HepG2 (cell line): ENCODE results near the gene HOXD1. TPM values are rescaled to one million over a fixed set of nuclear protein-coding genes. Genes with fewer than 3 reads are reported as not detected.
A peak's percentile ranks its signal among the peaks of the same experiment; 100 is the strongest.

Experiments
- HNRNPH1 ChIP-seq: fragments of 200-400 bp; formaldehyde crosslinking; optimal IDR thresholded peaks from 2 replicates; pipeline ENCODE3; 2017; ENCODE audit warnings: mild to moderate bottlenecking, low read depth, low read length
- HNRNPLL ChIP-seq: fragments of 200-400 bp; formaldehyde crosslinking; IDR thresholded peaks from 2 replicates; pipeline ENCODE4 v1.6.1; 2017; ENCODE audit warnings: mild to moderate bottlenecking, low read depth, low read length; ENCODE audit not compliant: poor library complexity, severe bottlenecking
- RBM39 ChIP-seq: fragments of 200-400 bp; formaldehyde crosslinking; IDR thresholded peaks from one replicate; pipeline ENCODE4 v1.6.1; 2018; ENCODE audit warnings: antibody characterized with exemption, mild to moderate bottlenecking, low read depth, low read length; ENCODE audit not compliant: poor library complexity, severe bottlenecking
- SATB2 ChIP-seq: sonication (generic); formaldehyde crosslinking; IDR thresholded peaks from 2 replicates; pipeline ENCODE4 v1.5.0; 2020; ENCODE audit warnings: missing genetic modification reagents
- SRSF4 ChIP-seq: fragments of 200-400 bp; formaldehyde crosslinking; IDR thresholded peaks from one replicate; pipeline ENCODE4 v1.6.1; 2018; ENCODE audit warnings: mild to moderate bottlenecking, low read depth, low read length, moderate library complexity; ENCODE audit not compliant: poor library complexity, severe bottlenecking
- TAF1 ChIP-seq: sonication (generic); formaldehyde crosslinking; IDR thresholded peaks from 2 replicates; pipeline ENCODE4 v1.4.0; 2020; ENCODE audit warnings: missing genetic modification reagents
- ZNF343 ChIP-seq: sonication (generic); formaldehyde crosslinking; IDR thresholded peaks from 2 replicates; pipeline ENCODE4 v1.4.0; 2020; ENCODE audit warnings: mild to moderate bottlenecking, missing genetic modification reagents
- ZNF543 ChIP-seq: sonication (generic); formaldehyde crosslinking; IDR thresholded peaks from 2 replicates; pipeline ENCODE4 v1.4.0; 2020; ENCODE audit warnings: mild to moderate bottlenecking, missing genetic modification reagents
- polyA plus RNA-seq, 8 experiments: library from polyadenylated mRNA; depleted of rRNA in 3 of 8; stranded (reverse) in 7 of 8; unstranded in 1 of 8; fragments of >200 nt; fragmentation: Illumina TruSeq in 4 of 8; extraction: Trizol in 4 of 8; gene quantifications; 2 replicates each; pipeline versions ENCODE4 v1.2.1 to v1.2.3, GENCODE V29; 2011 to 2016; ENCODE audit warnings: low read depth in 4 of 8, missing spikeins in 1 of 8, mixed read lengths in 1 of 8; ENCODE audit not compliant: insufficient read depth in 1 of 8
- total RNA-seq, 5 experiments: library from RNA; depleted of rRNA; stranded (reverse); fragments of >200 nt; fragmentation: Illumina TruSeq; extraction: Trizol; gene quantifications; 2 replicates each; pipeline ENCODE4 v1.2.3, GENCODE V29; 2016; ENCODE audit warnings: low read depth in 1 of 5
- TF ChIP-seq, protein P1 (sequence below): IDR thresholded peaks from 2 replicates; pipeline ENCODE4 v1.6.1; 2016; ENCODE audit warnings: mild to moderate bottlenecking
- TF ChIP-seq, protein P2 (sequence below): sonication (generic); formaldehyde crosslinking; conservative IDR thresholded peaks from 2 replicates; pipeline ENCODE4 v1.4.0; 2020; ENCODE audit warnings: missing genetic modification reagents
- TF ChIP-seq, protein P3 (sequence below): sonication (generic); formaldehyde crosslinking; IDR thresholded peaks from 2 replicates; pipeline ENCODE4 v1.4.0; 2020; ENCODE audit warnings: missing genetic modification reagents
- TF ChIP-seq, protein P4 (sequence below): sonication (generic); formaldehyde crosslinking; IDR thresholded peaks from 2 replicates; pipeline ENCODE4 v1.4.0; 2020; ENCODE audit warnings: missing genetic modification reagents, borderline replicate concordance

The HOXD1 gene
- total and polyA plus RNA-seq, 2 of the 13 experiments (the other 11 are each of a cell fraction or from before 2014, with no cell fraction given) = 10.0 to 22.3 TPM

DNA sequence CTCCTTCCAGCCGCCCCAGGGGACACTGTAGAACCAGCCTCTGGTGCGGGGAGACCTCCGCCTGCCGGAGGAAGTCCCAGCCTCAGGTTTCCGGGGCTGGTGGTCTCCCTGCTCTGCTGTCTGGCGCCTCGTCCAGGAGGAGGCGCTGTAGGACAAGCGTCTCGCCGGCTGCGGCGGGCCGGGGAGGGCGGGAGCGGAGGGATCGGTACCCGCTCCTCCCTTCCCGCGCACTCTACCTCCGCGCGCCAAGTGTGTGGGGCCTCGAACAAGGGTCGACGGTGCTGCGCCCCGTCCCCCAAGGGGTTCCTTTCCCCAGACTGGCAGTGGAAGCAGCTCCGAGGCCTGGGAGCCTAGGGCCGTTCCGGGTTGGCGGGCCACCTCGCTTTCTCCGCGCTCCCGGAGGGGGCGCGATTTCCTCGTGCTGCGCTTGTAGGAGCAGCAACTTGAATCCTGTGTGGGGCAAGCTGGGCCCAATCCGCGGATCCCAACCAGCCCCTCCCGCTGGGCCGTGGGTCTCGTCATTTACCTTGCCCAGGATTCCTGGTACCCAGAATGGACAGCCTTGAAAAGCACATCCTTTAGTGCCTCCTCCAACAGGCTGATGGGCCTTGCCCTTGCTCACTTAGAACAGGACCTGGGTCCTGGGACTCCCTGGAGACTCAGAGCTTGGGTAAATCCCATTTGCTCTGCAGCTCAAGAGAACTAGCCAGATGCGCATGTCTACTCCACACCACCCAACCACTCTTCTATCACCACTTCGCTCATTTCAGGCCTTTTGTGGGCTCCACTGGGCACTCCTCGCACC, 47.8 kb upstream of the HOXD1 start (continued):
- no peak; the same call in 1 of the 2 replicates for TF ChIP-seq ZNF543 (CRISPR knock-in tag)
- TF ChIP-seq, protein P1, sequence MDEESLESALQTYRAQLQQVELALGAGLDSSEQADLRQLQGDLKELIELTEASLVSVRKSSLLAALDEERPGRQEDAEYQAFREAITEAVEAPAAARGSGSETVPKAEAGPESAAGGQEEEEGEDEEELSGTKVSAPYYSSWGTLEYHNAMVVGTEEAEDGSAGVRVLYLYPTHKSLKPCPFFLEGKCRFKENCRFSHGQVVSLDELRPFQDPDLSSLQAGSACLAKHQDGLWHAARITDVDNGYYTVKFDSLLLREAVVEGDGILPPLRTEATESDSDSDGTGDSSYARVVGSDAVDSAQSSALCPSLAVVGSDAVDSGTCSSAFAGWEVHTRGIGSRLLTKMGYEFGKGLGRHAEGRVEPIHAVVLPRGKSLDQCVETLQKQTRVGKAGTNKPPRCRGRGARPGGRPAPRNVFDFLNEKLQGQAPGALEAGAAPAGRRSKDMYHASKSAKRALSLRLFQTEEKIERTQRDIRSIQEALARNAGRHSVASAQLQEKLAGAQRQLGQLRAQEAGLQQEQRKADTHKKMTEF = peak; percentile 82
- TF ChIP-seq TAF1 = no peak
- TF ChIP-seq, protein P2, sequence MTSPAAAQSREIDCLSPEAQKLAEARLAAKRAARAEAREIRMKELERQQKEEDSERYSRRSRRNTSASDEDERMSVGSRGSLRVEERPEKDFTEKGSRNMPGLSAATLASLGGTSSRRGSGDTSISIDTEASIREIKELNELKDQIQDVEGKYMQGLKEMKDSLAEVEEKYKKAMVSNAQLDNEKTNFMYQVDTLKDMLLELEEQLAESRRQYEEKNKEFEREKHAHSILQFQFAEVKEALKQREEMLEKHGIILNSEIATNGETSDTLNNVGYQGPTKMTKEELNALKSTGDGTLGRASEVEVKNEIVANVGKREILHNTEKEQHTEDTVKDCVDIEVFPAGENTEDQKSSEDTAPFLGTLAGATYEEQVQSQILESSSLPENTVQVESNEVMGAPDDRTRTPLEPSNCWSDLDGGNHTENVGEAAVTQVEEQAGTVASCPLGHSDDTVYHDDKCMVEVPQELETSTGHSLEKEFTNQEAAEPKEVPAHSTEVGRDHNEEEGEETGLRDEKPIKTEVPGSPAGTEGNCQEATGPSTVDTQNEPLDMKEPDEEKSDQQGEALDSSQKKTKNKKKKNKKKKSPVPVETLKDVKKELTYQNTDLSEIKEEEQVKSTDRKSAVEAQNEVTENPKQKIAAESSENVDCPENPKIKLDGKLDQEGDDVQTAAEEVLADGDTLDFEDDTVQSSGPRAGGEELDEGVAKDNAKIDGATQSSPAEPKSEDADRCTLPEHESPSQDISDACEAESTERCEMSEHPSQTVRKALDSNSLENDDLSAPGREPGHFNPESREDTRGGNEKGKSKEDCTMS = no peak; the same call in 1 of the 2 replicates
- no peak for TF ChIP-seq HNRNPH1
- TF ChIP-seq, protein P3, sequence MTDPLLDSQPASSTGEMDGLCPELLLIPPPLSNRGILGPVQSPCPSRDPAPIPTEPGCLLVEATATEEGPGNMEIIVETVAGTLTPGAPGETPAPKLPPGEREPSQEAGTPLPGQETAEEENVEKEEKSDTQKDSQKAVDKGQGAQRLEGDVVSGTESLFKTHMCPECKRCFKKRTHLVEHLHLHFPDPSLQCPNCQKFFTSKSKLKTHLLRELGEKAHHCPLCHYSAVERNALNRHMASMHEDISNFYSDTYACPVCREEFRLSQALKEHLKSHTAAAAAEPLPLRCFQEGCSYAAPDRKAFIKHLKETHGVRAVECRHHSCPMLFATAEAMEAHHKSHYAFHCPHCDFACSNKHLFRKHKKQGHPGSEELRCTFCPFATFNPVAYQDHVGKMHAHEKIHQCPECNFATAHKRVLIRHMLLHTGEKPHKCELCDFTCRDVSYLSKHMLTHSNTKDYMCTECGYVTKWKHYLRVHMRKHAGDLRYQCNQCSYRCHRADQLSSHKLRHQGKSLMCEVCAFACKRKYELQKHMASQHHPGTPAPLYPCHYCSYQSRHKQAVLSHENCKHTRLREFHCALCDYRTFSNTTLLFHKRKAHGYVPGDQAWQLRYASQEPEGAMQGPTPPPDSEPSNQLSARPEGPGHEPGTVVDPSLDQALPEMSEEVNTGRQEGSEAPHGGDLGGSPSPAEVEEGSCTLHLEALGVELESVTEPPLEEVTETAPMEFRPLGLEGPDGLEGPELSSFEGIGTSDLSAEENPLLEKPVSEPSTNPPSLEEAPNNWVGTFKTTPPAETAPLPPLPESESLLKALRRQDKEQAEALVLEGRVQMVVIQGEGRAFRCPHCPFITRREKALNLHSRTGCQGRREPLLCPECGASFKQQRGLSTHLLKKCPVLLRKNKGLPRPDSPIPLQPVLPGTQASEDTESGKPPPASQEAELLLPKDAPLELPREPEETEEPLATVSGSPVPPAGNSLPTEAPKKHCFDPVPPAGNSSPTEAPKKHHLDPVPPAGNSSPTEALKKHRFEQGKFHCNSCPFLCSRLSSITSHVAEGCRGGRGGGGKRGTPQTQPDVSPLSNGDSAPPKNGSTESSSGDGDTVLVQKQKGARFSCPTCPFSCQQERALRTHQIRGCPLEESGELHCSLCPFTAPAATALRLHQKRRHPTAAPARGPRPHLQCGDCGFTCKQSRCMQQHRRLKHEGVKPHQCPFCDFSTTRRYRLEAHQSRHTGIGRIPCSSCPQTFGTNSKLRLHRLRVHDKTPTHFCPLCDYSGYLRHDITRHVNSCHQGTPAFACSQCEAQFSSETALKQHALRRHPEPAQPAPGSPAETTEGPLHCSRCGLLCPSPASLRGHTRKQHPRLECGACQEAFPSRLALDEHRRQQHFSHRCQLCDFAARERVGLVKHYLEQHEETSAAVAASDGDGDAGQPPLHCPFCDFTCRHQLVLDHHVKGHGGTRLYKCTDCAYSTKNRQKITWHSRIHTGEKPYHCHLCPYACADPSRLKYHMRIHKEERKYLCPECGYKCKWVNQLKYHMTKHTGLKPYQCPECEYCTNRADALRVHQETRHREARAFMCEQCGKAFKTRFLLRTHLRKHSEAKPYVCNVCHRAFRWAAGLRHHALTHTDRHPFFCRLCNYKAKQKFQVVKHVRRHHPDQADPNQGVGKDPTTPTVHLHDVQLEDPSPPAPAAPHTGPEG (CRISPR knock-in tag) = no peak
- peak; percentile 67 for TF ChIP-seq RBM39
- TF ChIP-seq ZNF343 (CRISPR knock-in tag) = 0 out of 2 replicates have a peak, but pooled peaks have one; percentile 82
- TF ChIP-seq SATB2 (CRISPR knock-in tag) = no peak
- no peak for TF ChIP-seq SRSF4
- TF ChIP-seq, protein P4, sequence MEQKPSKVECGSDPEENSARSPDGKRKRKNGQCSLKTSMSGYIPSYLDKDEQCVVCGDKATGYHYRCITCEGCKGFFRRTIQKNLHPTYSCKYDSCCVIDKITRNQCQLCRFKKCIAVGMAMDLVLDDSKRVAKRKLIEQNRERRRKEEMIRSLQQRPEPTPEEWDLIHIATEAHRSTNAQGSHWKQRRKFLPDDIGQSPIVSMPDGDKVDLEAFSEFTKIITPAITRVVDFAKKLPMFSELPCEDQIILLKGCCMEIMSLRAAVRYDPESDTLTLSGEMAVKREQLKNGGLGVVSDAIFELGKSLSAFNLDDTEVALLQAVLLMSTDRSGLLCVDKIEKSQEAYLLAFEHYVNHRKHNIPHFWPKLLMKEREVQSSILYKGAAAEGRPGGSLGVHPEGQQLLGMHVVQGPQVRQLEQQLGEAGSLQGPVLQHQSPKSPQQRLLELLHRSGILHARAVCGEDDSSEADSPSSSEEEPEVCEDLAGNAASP (CRISPR knock-in tag) = peak; percentile 79
- peak; percentile 70 for TF ChIP-seq HNRNPLL
